HPDE6-E6E7 (cell line): ENCODE data around the gene TROAP.
"Not testable (repeated sequence)": the region's sequence is repeated elsewhere in the genome, so short reads cannot be mapped to it uniquely, and the experiment has no call there.

ENCODE experiments used
- DNase-seq: peaks from one replicate; pipeline ENCODE4 v3.0.0; 2011; ENCODE audit warnings: missing footprints; ENCODE audit errors: extremely low spot score

Gene TROAP

GRCh38 chr12:49322708-49323523, at the start of gene TROAP:
Gene TROAP, plus strand, starts transcription at chr12:49323255. Its CDS starts 354 bp downstream, at chr12:49323609.
- DNase-seq, result peak; percentile 99

DNA sequence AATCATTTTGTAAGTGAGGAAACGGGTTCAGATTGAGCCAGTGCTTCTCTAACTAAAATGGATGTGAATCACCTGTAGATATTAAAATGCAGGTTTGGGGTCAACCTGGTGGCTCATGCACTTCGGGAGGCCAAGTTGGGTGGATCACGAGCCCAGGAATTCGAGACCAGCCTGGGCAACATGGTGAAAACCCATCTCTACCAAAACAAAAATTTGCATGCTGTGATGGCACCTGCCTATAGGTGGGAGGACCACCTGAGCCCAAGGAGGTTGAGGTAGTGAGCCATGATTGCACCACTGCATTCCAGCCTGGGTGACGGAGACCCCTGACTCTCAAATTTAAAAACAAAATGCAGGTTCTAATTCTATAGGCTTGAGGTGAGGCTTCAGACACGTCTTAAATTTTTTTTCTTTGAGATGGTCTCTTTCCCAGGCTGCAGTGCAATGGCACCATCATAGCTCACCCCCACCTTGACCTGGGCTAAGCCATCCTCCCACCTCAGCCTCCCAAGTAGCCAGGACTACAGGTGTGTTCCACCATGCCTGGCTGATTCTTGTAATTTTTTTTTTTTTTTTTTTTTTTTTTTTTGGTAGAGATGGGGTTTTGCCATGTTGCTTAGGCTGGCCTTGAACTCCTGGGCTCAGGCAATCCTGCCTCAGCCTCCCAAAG, 49.2 kb upstream of the TROAP start:
- no peak for DNase-seq

DNA sequence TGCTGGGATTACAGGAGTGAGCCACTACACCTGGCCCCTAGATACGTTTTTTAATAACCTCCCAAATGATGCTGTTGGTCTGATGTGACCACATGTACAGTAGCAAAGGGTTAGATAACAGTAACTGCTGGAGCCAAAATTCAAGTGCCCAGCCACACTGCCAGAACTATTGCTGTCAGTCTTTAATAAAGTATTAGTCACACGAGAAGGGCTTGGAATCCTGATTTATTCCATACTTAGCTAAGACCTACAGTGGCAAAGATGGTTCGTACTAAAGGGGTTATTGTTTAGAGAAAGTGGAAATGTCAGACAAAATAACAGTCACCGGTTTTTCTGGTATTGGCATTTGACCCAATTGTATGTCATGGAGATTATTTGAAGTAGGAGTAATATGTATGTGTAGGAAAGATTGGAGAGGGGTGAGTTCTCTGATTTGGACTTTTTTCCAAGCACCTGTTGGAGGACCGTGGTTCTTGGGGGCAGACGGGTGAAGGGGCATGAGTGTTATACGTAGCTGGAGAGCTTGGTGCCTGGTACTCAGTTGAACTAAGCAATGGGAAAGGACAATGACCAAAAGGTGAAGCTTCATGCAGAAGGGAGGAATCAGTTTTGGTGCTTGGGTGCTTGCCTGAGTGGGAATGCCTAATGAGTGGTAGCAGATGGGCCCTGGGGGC, 48.5 kb upstream of the TROAP start:
- no peak for DNase-seq

- DNase-seq, result no peak
These were observed 46.5 kb upstream of the TROAP start for GRCh38 chr12:49276304-49277290.

DNA sequence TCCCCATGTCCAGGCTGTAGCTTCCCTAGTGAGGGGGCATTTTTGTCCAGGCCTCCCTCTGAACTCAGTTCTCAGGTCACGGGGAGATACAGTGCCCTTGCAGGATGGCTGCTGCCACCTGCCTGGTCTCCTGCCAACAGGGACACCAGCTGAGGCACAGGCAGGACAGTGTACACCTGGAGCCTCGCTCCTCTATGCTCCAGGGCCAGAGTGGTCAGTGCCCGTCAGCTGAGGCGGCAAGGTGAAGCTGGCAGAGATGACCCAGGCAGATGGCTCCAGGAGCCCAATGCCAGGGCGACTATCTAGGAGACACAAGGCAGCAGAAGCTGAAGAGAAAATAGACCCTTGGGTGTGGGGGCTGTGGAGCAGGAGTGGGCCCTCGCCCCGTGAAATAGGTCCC, 45.6 kb upstream of the TROAP start:
- DNase-seq, result no peak

DNA sequence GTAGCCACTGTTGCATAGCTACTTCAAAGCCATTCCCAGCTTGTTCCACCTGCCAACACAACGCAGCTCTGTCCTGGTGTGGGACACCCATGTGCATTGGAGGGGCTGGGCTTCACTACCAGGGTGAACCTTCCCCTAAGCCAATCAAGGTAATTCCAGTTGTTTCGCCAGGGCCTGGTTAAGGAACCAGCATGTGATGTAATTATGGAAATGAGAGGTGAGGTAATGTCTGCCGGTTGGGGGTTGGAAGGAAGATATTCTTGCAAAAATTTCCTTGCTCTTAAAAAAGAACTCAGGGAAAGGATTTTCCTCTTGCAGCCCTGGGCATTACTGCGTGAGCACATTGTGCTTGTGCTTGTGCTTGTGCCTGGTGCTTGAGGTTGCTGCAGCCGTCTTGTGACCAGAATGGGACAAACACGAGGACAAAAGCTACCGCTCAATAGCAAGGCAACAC, 43.3 kb upstream of the TROAP start:
- DNase-seq, result no peak

GRCh38 chr12:49280545-49280944, 42.5 kb upstream of the TROAP start:
- not testable (repeated sequence) for DNase-seq

GRCh38 chr12:49282302-49282701, 40.8 kb upstream of the TROAP start:
- no peak for DNase-seq

- not testable (repeated sequence) for DNase-seq
These were observed 40.2 kb upstream of the TROAP start for GRCh38 chr12:49282740-49283375.

DNA sequence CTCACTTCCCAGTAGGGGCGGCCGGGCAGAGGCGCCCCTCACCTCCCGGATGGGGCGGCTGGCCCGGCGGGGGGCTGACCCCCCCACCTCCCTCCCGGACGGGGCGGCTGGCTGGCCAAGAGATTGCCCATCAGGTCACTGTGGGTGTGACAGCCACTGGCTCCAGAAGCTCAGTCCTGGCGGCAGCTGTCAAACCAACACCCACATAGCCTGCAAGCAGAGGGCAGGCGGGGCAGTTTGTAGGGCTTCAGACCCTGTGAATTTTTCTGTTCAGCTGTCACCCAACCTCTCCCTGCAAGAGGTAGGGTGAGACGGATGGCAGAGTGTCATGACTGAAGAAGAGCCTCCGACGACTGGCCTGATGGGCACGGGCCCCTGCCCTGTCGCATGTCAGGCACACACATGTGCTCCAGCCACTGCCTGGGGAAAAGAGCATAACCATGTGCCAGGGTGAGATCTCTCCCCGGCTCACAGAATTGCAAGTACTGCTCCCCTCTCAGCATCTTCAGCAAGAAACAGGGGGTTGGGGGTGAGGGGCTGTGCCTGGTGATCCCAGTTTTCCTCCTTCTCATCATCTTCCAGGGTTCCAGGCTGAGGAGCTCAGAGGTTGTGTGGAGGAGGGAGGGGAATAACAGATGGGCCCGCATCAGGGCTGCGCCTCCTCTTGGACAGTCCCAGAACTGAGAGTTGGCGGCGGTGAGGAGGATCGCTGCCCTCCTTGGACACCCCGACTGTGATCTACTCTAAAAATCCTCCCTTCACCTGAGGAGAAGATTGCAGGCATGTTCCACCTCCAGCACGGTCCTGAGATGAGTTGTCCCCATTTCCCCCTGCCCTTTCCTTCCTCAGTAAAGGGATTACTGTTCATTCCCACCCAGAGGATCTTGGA, 39.3 kb upstream of the TROAP start:
- DNase-seq, result no peak

DNA sequence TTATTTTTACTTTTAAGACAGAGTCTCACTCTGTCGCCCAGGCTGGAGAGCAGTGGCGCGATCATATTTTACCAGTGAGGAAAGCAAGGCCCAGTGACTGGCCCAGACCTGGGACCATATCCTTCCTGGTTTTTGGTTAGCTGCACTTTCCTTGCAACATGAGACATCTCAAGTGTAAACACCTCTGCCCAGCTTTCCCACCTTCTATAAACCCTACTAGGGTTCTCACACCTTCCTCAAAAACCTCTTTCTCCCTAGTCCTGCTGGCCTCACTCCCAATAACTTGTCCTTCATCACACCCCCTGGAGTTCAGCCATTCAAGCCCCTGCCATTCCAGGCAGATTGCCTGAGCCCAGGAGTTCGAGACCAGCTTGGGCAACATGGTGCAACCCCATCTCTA, 38.4 kb upstream of the TROAP start:
- DNase-seq, result no peak

DNA sequence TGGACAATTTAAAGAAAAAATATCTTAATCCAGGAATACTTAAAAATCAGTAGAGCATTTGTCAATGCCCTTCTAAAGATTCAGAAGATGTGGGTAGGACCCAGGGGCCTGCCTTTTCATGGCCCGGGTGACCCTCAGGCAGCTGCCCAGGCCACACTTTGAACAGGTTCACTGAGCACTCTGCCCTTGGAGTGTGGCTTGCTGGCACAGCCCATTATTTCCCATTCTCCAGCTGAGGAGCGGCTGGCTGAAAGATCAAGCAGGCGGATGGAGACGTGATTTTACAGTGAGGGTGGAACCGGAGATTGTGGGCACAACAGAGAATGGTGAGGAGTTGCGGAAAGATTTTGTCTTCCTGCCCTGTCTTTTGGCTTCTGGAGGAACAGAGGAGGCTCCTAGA, 35.2 kb upstream of the TROAP start:
- no peak for DNase-seq

GRCh38 chr12:49288412-49288853, 34.6 kb upstream of the TROAP start:
- no peak for DNase-seq

DNA sequence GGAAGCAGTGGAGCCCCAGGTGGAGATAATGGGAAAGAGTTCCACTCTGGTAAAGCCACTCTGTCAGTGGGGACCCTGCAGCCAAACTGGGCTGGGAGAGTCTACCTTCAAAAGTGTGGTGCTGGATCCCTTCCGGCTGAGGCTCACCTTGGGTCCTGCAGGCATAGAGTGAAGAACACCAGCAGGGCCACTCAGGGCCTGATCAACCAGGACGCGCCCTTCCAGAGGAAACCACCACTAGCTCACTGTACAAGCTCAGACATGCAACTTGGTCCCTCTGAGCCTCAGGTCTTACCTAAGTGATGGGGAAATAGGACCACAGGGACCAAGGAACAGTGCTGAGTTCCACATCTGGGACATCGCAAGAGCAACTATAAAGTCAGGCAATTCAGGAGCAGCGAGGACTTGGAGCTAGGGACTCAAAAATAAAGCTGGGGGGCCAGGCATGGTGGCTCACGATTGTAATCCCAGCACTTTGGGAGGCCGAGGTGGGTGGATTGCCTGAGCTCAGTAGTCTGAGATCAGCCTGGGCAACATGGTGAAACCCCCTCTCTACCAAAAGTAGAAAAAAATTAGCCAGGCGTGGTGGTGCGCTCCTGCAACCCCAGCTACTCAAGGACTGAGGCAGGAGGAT, 34.0 kb upstream of the TROAP start:
- peak; percentile 77 for DNase-seq

DNA sequence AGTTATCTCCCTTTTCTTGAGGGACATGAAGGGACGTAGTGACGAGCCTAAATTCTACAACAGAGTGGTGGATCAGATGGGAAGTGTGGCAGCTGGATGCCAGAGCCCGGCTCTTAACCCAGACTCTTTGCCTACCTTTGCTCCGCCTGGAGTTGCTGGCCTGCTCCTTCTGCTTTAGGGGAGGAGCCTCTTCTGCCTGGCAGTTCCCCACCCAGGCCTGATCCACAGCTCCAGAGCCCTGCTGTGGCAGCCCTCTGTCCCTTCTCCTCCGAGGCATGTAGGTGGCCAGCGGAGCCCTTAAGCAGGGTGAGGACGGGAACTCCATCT, 30.4 kb upstream of the TROAP start:
- no peak for DNase-seq

DNA sequence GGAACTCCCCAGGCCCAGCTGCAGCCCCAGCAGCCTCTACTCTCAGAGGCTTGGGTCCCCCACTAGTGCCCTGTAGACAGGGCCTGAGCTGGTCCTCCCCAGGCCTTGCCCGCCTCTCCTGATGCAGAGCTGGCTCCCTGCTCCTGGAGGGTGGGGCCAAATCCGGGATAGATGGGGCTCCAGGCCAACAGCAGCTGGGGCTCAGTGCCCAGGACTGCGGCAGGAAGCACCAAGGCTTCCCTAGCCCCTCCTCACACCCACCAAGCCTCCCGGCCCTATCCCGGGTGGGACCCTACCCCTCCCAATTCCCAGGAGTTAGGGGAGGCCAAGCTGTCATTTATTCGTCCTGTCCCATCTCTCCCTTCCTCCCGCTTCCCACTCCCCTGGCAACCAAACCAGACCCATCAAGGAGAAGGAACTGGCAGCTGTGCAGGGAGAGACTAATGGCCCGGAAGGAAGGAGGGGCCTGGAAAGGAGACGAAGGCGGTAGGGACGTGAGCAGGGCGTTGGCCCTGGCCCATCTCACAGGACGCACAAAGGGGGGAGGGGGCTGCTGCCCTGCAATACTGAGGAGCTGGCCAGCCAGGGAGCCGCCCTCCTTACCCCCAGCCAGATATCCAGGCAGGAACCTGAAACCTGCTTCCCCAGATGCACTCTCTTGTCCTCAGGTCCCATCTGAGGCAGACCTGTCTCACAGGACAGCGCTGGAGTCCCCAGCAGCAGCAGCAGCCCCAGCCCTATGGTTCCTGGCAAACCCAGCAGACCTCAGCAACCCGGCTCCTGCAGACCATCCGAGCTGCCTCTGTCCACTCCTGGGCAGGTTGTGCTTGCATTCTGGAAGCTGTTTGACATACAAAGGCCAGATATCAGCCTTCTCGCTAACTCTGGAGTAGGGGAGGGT, 29.7 kb upstream of the TROAP start:
- DNase-seq, result no peak

GRCh38 chr12:49294086-49294803, 28.8 kb upstream of the TROAP start:
- no peak for DNase-seq

GRCh38 chr12:49294804-49295081, 28.3 kb upstream of the TROAP start:
- no peak for DNase-seq
